ENCODE results near the gene OPRPN.

Gene OPRPN

DNA sequence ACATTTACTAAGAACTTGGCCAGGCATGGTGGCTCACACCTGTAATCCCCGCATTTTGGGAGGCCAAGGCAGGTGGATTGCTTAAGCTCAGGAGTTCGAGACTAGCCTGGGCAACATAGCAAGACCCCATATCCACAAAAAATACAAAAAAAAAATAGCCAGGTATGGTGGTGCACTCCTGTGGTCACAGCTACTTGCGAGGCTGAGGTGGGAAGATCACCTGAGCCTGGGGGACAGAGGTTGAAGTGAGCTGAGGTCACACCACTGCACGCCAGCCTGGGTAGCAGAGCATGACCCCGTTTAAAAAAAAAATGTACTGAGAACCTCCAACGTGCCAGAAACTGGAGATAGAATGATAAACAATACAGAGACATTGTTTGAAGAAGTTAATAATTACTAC lies 8.0 kb downstream of the OPRPN start:
- peaks cover 4% of the 10 kb centered on the region for H3K27me3 Mint-ChIP-seq
- DNase-seq (ENCODE audit: low spot score in 2 of 2): no peak
- no peaks in the 10 kb centered on the region for H3K36me3 Mint-ChIP-seq
- H3K9me3 Mint-ChIP-seq: peaks cover 2% of the 10 kb centered on the region
- ATAC-seq (ENCODE audit: low read depth): no peak
- no peak overlapping the region for H3K27ac Mint-ChIP-seq
- no peaks in the 10 kb centered on the region for H3K4me1 Mint-ChIP-seq
- no peak overlapping the region for H3K4me3 Mint-ChIP-seq

GRCh38 chr4:70425306-70425705 lies 27.6 kb downstream of the OPRPN start:
- ATAC-seq (ENCODE audit: low read depth) (no peak), DNase-seq (ENCODE audit: low spot score in 2 of 2) (no peak)
- Mint-ChIP-seq H3K4me1 (no peaks in the 10 kb centered on the region), H3K9me3 (peaks cover 8% of the 10 kb centered on the region), H3K27ac (no peak overlapping the region), H3K4me3 (no peak overlapping the region), H3K36me3 (no peaks in the 10 kb centered on the region), H3K27me3 (peaks cover 3% of the 10 kb centered on the region)

DNA sequence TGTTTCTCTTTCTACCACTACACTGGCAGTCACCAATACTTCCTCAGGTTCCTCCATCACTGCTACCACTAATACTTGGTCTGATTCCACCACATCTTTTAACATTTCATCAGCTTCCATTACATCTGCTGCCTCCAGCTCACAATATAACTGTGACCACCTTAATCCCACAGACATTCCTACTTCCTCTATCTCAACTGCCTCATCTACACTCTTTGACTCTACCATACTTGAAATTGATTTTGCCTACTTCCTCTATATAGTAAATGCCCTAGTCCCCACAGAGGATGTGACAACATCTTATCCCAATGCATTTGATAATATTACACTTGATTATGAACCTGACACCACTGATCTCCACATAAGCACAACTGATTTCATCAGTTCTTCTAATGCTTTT lies 29.0 kb downstream of the OPRPN start:
- Mint-ChIP-seq H3K27me3 (peaks cover 3% of the 10 kb centered on the region), H3K4me3 (no peak overlapping the region), H3K36me3 (no peaks in the 10 kb centered on the region), H3K27ac (no peak overlapping the region), H3K9me3 (peaks cover 7% of the 10 kb centered on the region), H3K4me1 (no peaks in the 10 kb centered on the region)
- no peak for DNase-seq (ENCODE audit: low spot score in 2 of 2)
- ATAC-seq (ENCODE audit: low read depth): no peak

- Mint-ChIP-seq H3K4me3 (no peak overlapping the region), H3K27me3 (peaks cover 7% of the 10 kb centered on the region), H3K27ac (no peak overlapping the region), H3K36me3 (no peaks in the 10 kb centered on the region), H3K9me3 (peaks cover 7% of the 10 kb centered on the region), H3K4me1 (no peaks in the 10 kb centered on the region)
- no peak for ATAC-seq (ENCODE audit: low read depth)
- no peak for DNase-seq (ENCODE audit: low spot score in 2 of 2)
These were observed 39.5 kb downstream of the OPRPN start for GRCh38 chr4:70437197-70437596.

GRCh38 chr4:70442474-70442873 lies 44.7 kb downstream of the OPRPN start:
- no peak for DNase-seq (ENCODE audit: low spot score in 2 of 2)
- no peak overlapping the region for H3K27ac Mint-ChIP-seq
- no peaks in the 10 kb centered on the region for H3K36me3 Mint-ChIP-seq
- no peak for ATAC-seq (ENCODE audit: low read depth)
- H3K27me3 Mint-ChIP-seq: peaks cover 5% of the 10 kb centered on the region
- no peak overlapping the region for H3K4me3 Mint-ChIP-seq
- no peaks in the 10 kb centered on the region for H3K9me3 Mint-ChIP-seq
- H3K4me1 Mint-ChIP-seq: no peaks in the 10 kb centered on the region

DNA sequence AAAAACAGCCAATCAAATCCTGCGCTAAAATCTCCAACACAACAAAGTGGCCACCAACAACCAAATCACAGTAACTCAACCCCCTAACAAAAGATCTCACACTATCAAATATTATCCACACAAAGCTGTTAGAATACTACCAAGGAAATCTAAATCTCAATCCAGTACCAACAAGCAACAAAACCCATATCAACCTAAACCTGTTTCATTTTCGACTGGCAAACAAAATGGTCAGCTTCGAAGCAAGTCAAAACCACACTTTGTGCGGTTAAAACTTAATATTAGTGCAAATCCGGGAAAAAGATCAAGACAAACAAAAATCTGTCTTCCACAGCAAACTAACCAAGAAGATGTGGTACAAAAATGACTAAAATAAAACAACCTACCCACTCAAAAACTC lies 45.6 kb downstream of the OPRPN start:
- no peaks in the 10 kb centered on the region for H3K9me3 Mint-ChIP-seq
- H3K4me1 Mint-ChIP-seq: no peaks in the 10 kb centered on the region
- H3K4me3 Mint-ChIP-seq: no peak overlapping the region
- no peaks in the 10 kb centered on the region for H3K36me3 Mint-ChIP-seq
- peaks cover 5% of the 10 kb centered on the region for H3K27me3 Mint-ChIP-seq
- ATAC-seq (ENCODE audit: low read depth) (no peak), DNase-seq (ENCODE audit: low spot score in 2 of 2) (no peak)
- no peak overlapping the region for H3K27ac Mint-ChIP-seq

DNA sequence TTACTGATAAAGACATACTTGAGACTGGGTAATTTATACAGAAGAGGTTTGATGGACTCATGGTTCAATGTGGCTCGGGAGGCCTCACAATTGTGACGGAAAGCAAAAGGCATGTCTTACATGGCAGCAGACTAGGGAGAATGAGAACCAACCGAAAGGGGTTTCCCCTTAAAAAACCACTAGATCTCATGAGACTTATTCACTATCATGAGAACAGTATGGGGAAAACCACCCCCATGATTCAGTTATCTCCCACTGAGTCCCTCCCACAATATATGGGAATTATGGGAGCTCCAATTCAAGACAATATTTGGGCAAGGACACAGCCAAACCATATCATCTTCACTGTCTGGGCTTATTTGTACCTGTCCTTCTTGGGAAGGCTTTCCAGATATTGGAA lies 51.5 kb downstream of the OPRPN start:
- Mint-ChIP-seq H3K9me3 (peaks cover 7% of the 10 kb centered on the region), H3K4me1 (no peaks in the 10 kb centered on the region), H3K4me3 (no peak overlapping the region), H3K27ac (no peak overlapping the region), H3K36me3 (no peaks in the 10 kb centered on the region), H3K27me3 (peaks cover 2% of the 10 kb centered on the region)
- ATAC-seq (ENCODE audit: low read depth): no peak
- DNase-seq (ENCODE audit: low spot score in 2 of 2): no peak

GRCh38 chr4:70452946-70453345 lies 55.2 kb downstream of the OPRPN start:
- Mint-ChIP-seq H3K36me3 (no peaks in the 10 kb centered on the region), H3K4me1 (no peaks in the 10 kb centered on the region), H3K9me3 (peaks cover 7% of the 10 kb centered on the region), H3K27me3 (peaks cover 2% of the 10 kb centered on the region), H3K4me3 (no peak overlapping the region), H3K27ac (no peak overlapping the region)
- no peak for DNase-seq (ENCODE audit: low spot score in 2 of 2)
- no peak for ATAC-seq (ENCODE audit: low read depth)

All from memory B cell (primary cell).